GM20000 (cell line): Measurements from ENCODE around the gene SYT1.
A peak's percentile ranks its signal among the peaks of the same experiment; 100 is the strongest.

Source experiments
- DNase-seq: peaks from one replicate; pipeline ENCODE4 v3.0.0; 2012; ENCODE audit warnings: low spot score
- TF ChIP-seq, protein P1 (sequence below): IDR thresholded peaks from 2 replicates; pipeline ENCODE4 v1.5.1; 2012; ENCODE audit warnings: mild to moderate bottlenecking, control low read depth; ENCODE audit errors: extremely low read depth, missing control alignments

The SYT1 gene

DNA sequence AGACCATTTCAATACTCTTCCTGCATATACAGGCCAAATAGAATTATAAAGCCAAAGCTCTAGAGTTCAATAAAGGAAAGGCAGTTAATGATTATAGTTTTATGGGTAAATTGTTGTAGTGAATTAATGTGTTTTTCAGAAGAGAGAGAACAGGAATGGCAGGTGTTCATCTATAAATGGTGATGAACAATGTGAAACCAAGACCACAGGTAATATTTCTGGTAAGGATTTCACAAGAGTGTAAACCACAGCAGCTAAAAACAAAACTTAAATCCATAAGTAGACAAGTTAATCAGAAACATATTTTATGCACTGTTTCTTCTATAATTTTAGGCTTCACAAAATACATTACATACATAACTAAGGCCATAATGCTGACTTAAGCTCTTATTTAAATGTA is 204.4 kb downstream of the SYT1 start:
- TF ChIP-seq, protein P1, sequence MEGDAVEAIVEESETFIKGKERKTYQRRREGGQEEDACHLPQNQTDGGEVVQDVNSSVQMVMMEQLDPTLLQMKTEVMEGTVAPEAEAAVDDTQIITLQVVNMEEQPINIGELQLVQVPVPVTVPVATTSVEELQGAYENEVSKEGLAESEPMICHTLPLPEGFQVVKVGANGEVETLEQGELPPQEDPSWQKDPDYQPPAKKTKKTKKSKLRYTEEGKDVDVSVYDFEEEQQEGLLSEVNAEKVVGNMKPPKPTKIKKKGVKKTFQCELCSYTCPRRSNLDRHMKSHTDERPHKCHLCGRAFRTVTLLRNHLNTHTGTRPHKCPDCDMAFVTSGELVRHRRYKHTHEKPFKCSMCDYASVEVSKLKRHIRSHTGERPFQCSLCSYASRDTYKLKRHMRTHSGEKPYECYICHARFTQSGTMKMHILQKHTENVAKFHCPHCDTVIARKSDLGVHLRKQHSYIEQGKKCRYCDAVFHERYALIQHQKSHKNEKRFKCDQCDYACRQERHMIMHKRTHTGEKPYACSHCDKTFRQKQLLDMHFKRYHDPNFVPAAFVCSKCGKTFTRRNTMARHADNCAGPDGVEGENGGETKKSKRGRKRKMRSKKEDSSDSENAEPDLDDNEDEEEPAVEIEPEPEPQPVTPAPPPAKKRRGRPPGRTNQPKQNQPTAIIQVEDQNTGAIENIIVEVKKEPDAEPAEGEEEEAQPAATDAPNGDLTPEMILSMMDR, result no peak
- peak; percentile 9 for DNase-seq

GRCh38 chr12:79071498-79071897 is 206.9 kb downstream of the SYT1 start:
- TF ChIP-seq, protein P1, result no peak

GRCh38 chr12:79073506-79073905 is 208.9 kb downstream of the SYT1 start:
- TF ChIP-seq, protein P1, result no peak
- no peak for DNase-seq

More at GRCh38 chr12:79071498-79071897, 206.9 kb downstream of the SYT1 start:
- DNase-seq, result no peak

GRCh38 chr12:79082595-79082994 is 218.0 kb downstream of the SYT1 start:
- no peak for DNase-seq
- TF ChIP-seq, protein P1, result no peak

DNA sequence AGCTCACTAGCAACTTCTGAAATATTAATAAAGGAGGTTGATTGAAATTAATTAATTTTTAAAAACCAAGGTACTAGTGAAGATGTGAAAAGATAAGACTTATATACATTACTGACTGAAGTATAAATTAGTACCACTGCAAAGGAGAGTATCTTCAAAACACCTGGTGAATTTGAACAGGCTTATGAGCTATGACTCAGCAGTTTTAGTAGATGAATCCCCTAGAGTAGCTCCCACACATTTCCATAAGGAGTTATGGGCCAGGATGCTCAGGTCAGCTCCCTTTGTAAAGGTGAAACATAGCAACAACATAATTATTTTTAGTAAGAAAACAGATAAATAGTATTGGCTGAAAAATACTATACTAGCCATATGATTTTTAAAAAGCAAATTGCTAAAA is 218.6 kb downstream of the SYT1 start:
- TF ChIP-seq, protein P1, result no peak
- no peak for DNase-seq

GRCh38 chr12:79085106-79085682 is 220.6 kb downstream of the SYT1 start:
- DNase-seq, result no peak
- TF ChIP-seq, protein P1, result no peak

GRCh38 chr12:79086541-79087296 is 222.1 kb downstream of the SYT1 start:
- TF ChIP-seq, protein P1, result no peak
- DNase-seq, result no peak
